Measurements from ENCODE around the gene ELMO1.

The ELMO1 gene

DNA sequence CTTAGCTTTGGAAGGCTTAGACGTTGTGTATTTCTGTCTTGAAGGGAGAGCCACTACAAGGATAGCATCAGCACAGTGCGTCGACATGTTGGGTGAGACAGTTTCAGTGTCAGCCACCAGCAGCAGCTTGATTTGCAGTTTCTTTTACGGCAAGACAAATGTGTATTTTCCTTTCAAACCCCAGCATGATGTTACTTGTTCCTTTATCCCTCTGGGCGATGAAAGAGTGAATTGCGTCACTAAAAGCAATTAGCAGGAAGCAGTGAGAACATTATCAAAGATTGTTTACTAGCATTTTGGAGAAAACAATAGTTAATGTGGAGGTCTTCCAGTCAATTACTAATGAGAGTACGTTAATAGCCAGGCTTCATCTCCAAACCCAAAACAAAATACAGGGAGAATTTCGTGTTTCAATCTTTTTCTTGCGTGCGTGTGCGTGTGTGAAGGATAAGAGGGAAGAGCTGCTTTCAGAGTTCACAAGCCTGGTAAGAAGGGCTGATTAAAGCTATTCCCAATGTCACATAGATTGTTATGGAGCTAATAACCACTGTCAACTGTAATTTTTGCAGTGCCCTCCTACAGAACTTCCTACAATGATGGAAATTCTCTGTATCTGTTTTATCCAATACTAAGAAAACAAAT, 567.3 kb downstream of the ELMO1 start:
- TF ChIP-seq, protein P1, sequence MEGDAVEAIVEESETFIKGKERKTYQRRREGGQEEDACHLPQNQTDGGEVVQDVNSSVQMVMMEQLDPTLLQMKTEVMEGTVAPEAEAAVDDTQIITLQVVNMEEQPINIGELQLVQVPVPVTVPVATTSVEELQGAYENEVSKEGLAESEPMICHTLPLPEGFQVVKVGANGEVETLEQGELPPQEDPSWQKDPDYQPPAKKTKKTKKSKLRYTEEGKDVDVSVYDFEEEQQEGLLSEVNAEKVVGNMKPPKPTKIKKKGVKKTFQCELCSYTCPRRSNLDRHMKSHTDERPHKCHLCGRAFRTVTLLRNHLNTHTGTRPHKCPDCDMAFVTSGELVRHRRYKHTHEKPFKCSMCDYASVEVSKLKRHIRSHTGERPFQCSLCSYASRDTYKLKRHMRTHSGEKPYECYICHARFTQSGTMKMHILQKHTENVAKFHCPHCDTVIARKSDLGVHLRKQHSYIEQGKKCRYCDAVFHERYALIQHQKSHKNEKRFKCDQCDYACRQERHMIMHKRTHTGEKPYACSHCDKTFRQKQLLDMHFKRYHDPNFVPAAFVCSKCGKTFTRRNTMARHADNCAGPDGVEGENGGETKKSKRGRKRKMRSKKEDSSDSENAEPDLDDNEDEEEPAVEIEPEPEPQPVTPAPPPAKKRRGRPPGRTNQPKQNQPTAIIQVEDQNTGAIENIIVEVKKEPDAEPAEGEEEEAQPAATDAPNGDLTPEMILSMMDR (IDR thresholded peaks at IDR 0.05; ENCODE audit: low read depth, low read length): no peak
- DNase-seq: no peak
- Histone ChIP-seq H3K4me3 (ENCODE audit: low read depth, low read length) (no peak overlapping the region), H3K27me3 (ENCODE audit: insufficient read depth, low read depth, severe bottlenecking) (no peaks in the 10 kb centered on the region), H3K36me3 (no peaks in the 10 kb centered on the region), H3K9me3 (ENCODE audit: severe bottlenecking) (no peaks in the 10 kb centered on the region), H3K27ac (no peak overlapping the region)

DNA sequence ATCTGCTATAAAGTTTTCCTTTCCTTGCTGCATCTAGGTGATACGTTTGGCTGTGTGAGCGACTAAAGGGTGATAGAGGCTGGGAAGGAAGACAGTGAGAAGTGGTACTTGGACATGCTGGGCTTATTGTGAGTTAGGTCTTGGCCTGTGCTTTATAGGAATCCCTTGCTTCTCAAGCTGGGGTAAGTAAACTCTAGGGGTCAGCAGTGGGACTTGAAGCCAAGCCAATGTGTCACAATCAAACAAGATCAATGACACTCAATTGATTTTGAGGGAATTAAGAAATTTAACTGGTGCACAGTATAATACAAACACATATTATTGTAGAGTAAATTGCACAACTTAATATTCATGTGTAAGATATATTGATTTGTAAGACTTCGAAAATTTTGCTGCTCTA, 568.6 kb downstream of the ELMO1 start:
- H3K27me3 ChIP-seq (ENCODE audit: insufficient read depth, low read depth, severe bottlenecking): no peaks in the 10 kb centered on the region
- no peak overlapping the region for H3K27ac ChIP-seq
- DNase-seq: no peak
- no peaks in the 10 kb centered on the region for H3K36me3 ChIP-seq
- no peaks in the 10 kb centered on the region for H3K9me3 ChIP-seq (ENCODE audit: severe bottlenecking)
- TF ChIP-seq, protein P1 (IDR thresholded peaks at IDR 0.05; ENCODE audit: low read depth, low read length): 0 out of 2 replicates have a peak, but pooled peaks have one; percentile 11
- no peak overlapping the region for H3K4me3 ChIP-seq (ENCODE audit: low read depth, low read length)

GRCh38 chr7:36879021-36879420, 569.6 kb downstream of the ELMO1 start:
- Histone ChIP-seq H3K27ac (no peak overlapping the region), H3K4me3 (ENCODE audit: low read depth, low read length) (no peak overlapping the region), H3K9me3 (ENCODE audit: severe bottlenecking) (no peaks in the 10 kb centered on the region), H3K27me3 (ENCODE audit: insufficient read depth, low read depth, severe bottlenecking) (no peaks in the 10 kb centered on the region), H3K36me3 (no peaks in the 10 kb centered on the region)
- DNase-seq: no peak
- TF ChIP-seq, protein P1 (IDR thresholded peaks at IDR 0.05; ENCODE audit: low read depth, low read length): no peak

- DNase-seq: no peak
- Histone ChIP-seq H3K36me3 (no peaks in the 10 kb centered on the region), H3K27ac (no peak overlapping the region), H3K4me3 (ENCODE audit: low read depth, low read length) (no peak overlapping the region), H3K9me3 (ENCODE audit: severe bottlenecking) (no peaks in the 10 kb centered on the region), H3K27me3 (ENCODE audit: insufficient read depth, low read depth, severe bottlenecking) (no peaks in the 10 kb centered on the region)
- TF ChIP-seq, protein P1 (IDR thresholded peaks at IDR 0.05; ENCODE audit: low read depth, low read length): no peak
These were observed 570.4 kb downstream of the ELMO1 start for GRCh38 chr7:36878288-36878687.

- no peaks in the 10 kb centered on the region for H3K27me3 ChIP-seq (ENCODE audit: insufficient read depth, low read depth, severe bottlenecking)
- H3K9me3 ChIP-seq (ENCODE audit: severe bottlenecking): no peaks in the 10 kb centered on the region
- TF ChIP-seq, protein P1 (IDR thresholded peaks at IDR 0.05; ENCODE audit: low read depth, low read length): no peak
- H3K27ac ChIP-seq: no peak overlapping the region
- H3K36me3 ChIP-seq: no peaks in the 10 kb centered on the region
- no peak overlapping the region for H3K4me3 ChIP-seq (ENCODE audit: low read depth, low read length)
- no peak for DNase-seq
These were observed 572.9 kb downstream of the ELMO1 start for GRCh38 chr7:36875794-36876193.

- TF ChIP-seq, protein P1 (IDR thresholded peaks at IDR 0.05; ENCODE audit: low read depth, low read length): no peak
- Histone ChIP-seq H3K9me3 (ENCODE audit: severe bottlenecking) (no peaks in the 10 kb centered on the region), H3K36me3 (no peaks in the 10 kb centered on the region), H3K27me3 (ENCODE audit: insufficient read depth, low read depth, severe bottlenecking) (no peaks in the 10 kb centered on the region), H3K27ac (no peak overlapping the region), H3K4me3 (ENCODE audit: low read depth, low read length) (no peak overlapping the region)
- DNase-seq: no peak
These were observed 574.6 kb downstream of the ELMO1 start for GRCh38 chr7:36874041-36874440.

All from WERI-Rb-1 (cell line).